ENCODE measurements around the gene RELL2. TPM values are rescaled to one million over a fixed set of nuclear protein-coding genes. Genes with fewer than 3 reads are reported as not detected.

The RELL2 gene
- total RNA-seq, 2 donors from 2014 or later = 3.9 to 7.2 TPM

DNA sequence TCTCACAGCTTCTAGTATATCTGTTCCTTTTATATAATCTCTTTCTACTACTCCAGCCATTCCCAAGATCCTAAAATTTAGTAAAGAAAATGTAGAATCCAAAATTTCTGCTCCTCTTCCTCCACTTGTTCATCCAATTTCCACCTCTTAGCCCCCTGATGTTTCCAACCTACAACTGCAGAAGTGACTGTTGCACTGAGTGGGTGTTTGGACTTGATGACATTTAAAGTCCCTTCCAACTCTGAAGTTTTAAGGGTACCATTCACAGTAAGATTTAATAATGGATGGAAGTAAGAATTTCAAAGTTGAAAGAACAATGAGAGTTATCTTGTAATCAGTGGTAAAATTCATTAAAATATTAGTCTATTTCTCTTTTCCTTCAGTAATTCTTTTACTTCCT lies 23.5 kb upstream of the RELL2 start:
- TF ChIP-seq POLR2A (IDR thresholded peaks at IDR 0.05) (no peak), POLR2AphosphoS5 (IDR thresholded peaks at IDR 0.05) (no peak)
- TF ChIP-seq, protein P1, sequence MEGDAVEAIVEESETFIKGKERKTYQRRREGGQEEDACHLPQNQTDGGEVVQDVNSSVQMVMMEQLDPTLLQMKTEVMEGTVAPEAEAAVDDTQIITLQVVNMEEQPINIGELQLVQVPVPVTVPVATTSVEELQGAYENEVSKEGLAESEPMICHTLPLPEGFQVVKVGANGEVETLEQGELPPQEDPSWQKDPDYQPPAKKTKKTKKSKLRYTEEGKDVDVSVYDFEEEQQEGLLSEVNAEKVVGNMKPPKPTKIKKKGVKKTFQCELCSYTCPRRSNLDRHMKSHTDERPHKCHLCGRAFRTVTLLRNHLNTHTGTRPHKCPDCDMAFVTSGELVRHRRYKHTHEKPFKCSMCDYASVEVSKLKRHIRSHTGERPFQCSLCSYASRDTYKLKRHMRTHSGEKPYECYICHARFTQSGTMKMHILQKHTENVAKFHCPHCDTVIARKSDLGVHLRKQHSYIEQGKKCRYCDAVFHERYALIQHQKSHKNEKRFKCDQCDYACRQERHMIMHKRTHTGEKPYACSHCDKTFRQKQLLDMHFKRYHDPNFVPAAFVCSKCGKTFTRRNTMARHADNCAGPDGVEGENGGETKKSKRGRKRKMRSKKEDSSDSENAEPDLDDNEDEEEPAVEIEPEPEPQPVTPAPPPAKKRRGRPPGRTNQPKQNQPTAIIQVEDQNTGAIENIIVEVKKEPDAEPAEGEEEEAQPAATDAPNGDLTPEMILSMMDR (IDR thresholded peaks at IDR 0.05) = no peak
- no peaks in the 10 kb centered on the region for H3K9me3 ChIP-seq
- no peak overlapping the region for H3K27ac ChIP-seq
- no peaks in the 10 kb centered on the region for H3K4me1 ChIP-seq (replicated peaks)
- intact Hi-C loops (cut with DNase I) = no loop called here
- no peaks in the 10 kb centered on the region for H3K36me3 ChIP-seq
- DNase-seq (ENCODE audit: low spot score) = no peak
- H3K4me3 ChIP-seq = no peak overlapping the region
- no peaks in the 10 kb centered on the region for H3K27me3 ChIP-seq (replicated peaks; ENCODE audit: insufficient read depth)

- intact Hi-C loops (cut with DNase I) = no loop called here
- Histone ChIP-seq H3K9me3 (no peaks in the 10 kb centered on the region), H3K36me3 (peaks cover 0 to 3% of the 10 kb centered on the region in 2 donors), H3K27ac (peak overlapping the region in 1 of 2 donors; percentile 15), H3K4me1 (replicated peaks) (no peaks in the 10 kb centered on the region), H3K4me3 (no peak overlapping the region), H3K27me3 (replicated peaks; ENCODE audit: insufficient read depth) (no peaks in the 10 kb centered on the region)
- no peak for DNase-seq (ENCODE audit: low spot score)
- 67% methylated on average over 9 of the region's 9 CpGs for WGBS
- peak; percentile 22 for TF ChIP-seq POLR2AphosphoS5 (IDR thresholded peaks at IDR 0.05)
- TF ChIP-seq, protein P1 (IDR thresholded peaks at IDR 0.05) = no peak
Measured at GRCh38 chr5:141615991-141616720, 20.6 kb upstream of the RELL2 start.

DNA sequence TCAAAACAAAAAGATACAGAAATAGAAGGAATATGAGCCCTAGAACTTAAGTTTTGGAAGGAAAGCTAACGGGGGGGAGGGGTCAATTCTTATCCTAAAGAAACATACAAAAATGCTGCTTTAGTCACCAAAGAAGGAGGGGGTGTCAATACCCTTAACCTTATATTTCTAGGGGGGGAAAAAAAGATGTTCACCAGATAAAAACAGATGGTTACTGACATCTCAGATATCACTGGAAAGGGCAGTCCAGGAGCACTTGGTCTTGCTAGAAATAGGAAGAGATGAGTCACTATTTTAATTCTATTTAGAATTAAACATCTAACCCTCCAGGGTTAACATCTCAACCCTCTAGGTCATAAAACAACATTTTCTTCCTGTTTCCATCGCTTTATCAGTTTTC lies 19.7 kb upstream of the RELL2 start:
- H3K36me3 ChIP-seq = peaks cover 0 to 7% of the 10 kb centered on the region in 2 donors
- no peaks in the 10 kb centered on the region for H3K9me3 ChIP-seq
- H3K4me1 ChIP-seq (replicated peaks) = no peaks in the 10 kb centered on the region
- no peak for TF ChIP-seq POLR2AphosphoS5 (IDR thresholded peaks at IDR 0.05)
- no peak for TF ChIP-seq POLR2A (IDR thresholded peaks at IDR 0.05)
- TF ChIP-seq, protein P1 (IDR thresholded peaks at IDR 0.05) = no peak
- 45% methylated on average over 2 of the region's 2 CpGs for WGBS
- peak overlapping the region in 1 of 2 donors; percentile 96 for H3K4me3 ChIP-seq
- peak overlapping the region; percentile 93 to 94 for H3K27ac ChIP-seq
- no peaks in the 10 kb centered on the region for H3K27me3 ChIP-seq (replicated peaks; ENCODE audit: insufficient read depth)
- intact Hi-C loops (cut with DNase I) = no loop called here
- DNase-seq (ENCODE audit: low spot score) = no peak

DNA sequence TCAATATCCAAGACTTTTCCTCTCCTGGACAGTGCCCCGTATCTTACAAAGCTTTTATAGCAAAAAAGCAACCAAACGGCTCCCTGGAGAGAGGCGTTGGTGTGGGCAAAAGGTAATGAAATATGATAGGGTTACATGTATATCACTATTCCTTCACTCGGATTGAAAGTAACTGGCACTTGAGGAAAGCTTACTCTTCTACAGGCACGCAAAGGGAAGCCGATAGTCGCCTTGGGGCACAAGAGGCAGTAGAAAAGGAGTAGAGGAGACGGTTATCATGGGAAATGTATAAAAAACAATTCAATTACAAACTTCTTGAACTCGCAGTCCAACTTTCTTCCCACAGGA lies 19.1 kb upstream of the RELL2 start:
- DNase-seq (ENCODE audit: low spot score) = no peak
- Histone ChIP-seq H3K36me3 (peaks cover 0 to 7% of the 10 kb centered on the region in 2 donors), H3K4me1 (replicated peaks) (no peaks in the 10 kb centered on the region), H3K4me3 (peak overlapping the region; percentile 92 to 96), H3K27ac (peak overlapping the region; percentile 93 to 94), H3K27me3 (replicated peaks; ENCODE audit: insufficient read depth) (no peaks in the 10 kb centered on the region), H3K9me3 (no peaks in the 10 kb centered on the region)
- TF ChIP-seq, protein P1 (IDR thresholded peaks at IDR 0.05) = no peak
- TF ChIP-seq POLR2A (IDR thresholded peaks at IDR 0.05) (no peak), POLR2AphosphoS5 (IDR thresholded peaks at IDR 0.05) (no peak)
- intact Hi-C loops (cut with DNase I) = no loop called here
- 11% methylated on average over 9 of the region's 9 CpGs for WGBS

All from prostate gland (tissue), 2 donors.